ENCODE measurements around the gene SFT2D1. TPM values are rescaled to one million over a fixed set of nuclear protein-coding genes. Genes with fewer than 3 reads are reported as not detected.
"Not testable (repeated sequence)": the region's sequence is repeated elsewhere in the genome, so short reads cannot be mapped to it uniquely, and the experiment has no call there.

Gene SFT2D1
- total RNA-seq, 1 experiment from 2014 or later, result 82.4 TPM

DNA sequence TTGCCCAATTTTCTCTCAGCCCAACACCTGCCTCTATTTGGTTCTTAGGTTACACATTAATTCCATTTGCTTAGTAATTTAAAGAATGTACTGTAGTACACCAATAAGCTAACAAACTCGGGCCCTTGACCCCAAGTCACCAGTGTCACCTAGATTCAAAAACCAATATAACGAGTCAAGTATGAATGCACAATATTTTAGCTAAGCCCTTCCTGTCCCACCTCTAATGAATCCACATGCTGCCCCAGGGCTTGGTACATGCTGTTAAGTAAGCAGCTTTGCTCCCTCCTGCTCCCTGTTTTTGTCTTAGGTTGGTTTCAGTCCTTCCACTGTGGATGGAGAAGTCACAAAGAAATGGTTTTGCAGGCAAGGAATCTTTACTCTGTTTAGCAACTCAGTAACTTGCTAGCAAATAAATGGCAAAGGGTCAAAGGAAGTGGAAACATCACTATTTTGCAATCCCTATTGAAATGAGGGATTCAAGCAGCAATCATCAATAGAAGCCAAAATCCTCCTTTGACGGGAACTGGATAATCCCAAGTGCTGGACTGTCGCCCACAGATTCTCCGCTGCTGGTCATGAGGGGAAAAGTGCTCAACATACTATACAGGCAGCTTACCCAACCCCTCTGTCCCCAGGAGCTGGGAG, 45.4 kb upstream of the SFT2D1 start:
- CTCF ChIA-PET, result interaction anchor here (0.6 to 1.5 kb wide), 5 partner anchors 11 to 108 kb away, joined by 3 to 7 read pairs (median 3); no protein-coding TSS in a partner anchor
- Mint-ChIP-seq H3K27me3 (ENCODE audit: unreplicated experiment) (peaks cover 8% of the 10 kb centered on the region), H3K36me3 (ENCODE audit: insufficient read depth, unreplicated experiment) (peaks cover 18% of the 10 kb centered on the region), H3K4me1 (ENCODE audit: low read depth, unreplicated experiment) (peaks cover 23% of the 10 kb centered on the region), H3K4me3 (ENCODE audit: low read depth, unreplicated experiment) (peak overlapping the region; percentile 2), H3K27ac (ENCODE audit: unreplicated experiment) (peak overlapping the region; percentile 61), H3K9me3 (ENCODE audit: low read depth, unreplicated experiment) (no peaks in the 10 kb centered on the region)
- intact Hi-C loops (cut with micrococcal nuclease; ENCODE audit: unreplicated experiment), result loop anchor here (5.0 kb wide), 1 partner anchor 110 kb away; no protein-coding TSS in a partner anchor
- TF ChIP-seq, protein P1, sequence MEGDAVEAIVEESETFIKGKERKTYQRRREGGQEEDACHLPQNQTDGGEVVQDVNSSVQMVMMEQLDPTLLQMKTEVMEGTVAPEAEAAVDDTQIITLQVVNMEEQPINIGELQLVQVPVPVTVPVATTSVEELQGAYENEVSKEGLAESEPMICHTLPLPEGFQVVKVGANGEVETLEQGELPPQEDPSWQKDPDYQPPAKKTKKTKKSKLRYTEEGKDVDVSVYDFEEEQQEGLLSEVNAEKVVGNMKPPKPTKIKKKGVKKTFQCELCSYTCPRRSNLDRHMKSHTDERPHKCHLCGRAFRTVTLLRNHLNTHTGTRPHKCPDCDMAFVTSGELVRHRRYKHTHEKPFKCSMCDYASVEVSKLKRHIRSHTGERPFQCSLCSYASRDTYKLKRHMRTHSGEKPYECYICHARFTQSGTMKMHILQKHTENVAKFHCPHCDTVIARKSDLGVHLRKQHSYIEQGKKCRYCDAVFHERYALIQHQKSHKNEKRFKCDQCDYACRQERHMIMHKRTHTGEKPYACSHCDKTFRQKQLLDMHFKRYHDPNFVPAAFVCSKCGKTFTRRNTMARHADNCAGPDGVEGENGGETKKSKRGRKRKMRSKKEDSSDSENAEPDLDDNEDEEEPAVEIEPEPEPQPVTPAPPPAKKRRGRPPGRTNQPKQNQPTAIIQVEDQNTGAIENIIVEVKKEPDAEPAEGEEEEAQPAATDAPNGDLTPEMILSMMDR (IDR thresholded peaks at IDR 0.05; ENCODE audit: unreplicated experiment), result no peak
- peak; percentile 22 for DNase-seq
- BruUV-seq (replicated peaks), result no TSS peak

DNA sequence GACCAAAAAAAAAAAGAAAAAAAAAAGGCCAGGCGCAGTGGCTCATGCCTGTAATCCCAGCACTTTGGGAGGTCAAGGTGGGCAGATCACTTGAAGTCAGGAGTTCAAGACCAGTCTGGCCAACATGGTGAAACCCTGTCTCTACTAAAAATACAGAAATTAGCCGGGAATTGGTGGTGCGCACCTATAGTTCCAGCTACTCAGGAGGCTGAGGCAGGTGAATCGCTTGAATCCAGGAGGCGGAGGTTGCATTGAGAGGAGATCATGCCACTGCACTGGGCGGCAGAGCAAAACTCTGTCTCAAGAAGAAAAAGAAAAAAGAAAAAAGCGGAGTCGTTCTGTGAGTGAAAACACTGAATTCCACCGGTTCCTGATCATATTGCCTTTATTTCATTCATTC, 44.8 kb upstream of the SFT2D1 start:
- not testable (repeated sequence) for DNase-seq; H3K9me3 Mint-ChIP-seq (ENCODE audit: low read depth, unreplicated experiment); H3K27me3 Mint-ChIP-seq (ENCODE audit: unreplicated experiment); BruUV-seq (replicated peaks)
- Mint-ChIP-seq H3K36me3 (ENCODE audit: insufficient read depth, unreplicated experiment) (peaks cover 25% of the 10 kb centered on the region), H3K4me1 (ENCODE audit: low read depth, unreplicated experiment) (peaks cover 23% of the 10 kb centered on the region), H3K4me3 (ENCODE audit: low read depth, unreplicated experiment) (peak overlapping the region; percentile 2), H3K27ac (ENCODE audit: unreplicated experiment) (peak overlapping the region; percentile 61)
- CTCF ChIA-PET, result interaction anchor here (0.6 to 1.5 kb wide), 3 partner anchors 12 to 668 kb away, joined by 3 read pairs; no protein-coding TSS in a partner anchor
- intact Hi-C loops (cut with micrococcal nuclease; ENCODE audit: unreplicated experiment), result loop anchor here (5.0 kb wide), 1 partner anchor 110 kb away; no protein-coding TSS in a partner anchor

DNA sequence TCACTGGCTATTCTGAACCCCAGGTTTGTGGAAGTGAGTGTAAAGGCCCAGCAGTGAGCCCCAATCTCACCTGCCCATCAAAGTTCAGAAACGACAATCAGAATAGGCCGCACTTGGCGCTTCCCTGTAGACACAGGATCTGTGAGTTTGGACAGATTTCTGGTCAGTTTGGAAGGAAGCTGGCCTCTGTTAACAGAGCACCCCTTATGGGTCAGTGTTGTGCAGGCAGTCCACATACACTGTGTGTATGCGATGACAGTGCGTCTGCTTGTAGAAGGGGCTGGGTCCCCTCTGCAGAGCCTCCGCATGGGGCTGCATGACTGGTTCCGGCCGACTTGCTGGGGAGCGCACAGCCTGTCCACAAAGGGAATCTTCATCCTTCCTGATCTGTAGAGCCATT, 43.8 kb upstream of the SFT2D1 start:
- no TSS peak for BruUV-seq (replicated peaks)
- Mint-ChIP-seq H3K36me3 (ENCODE audit: insufficient read depth, unreplicated experiment) (peaks cover 35% of the 10 kb centered on the region), H3K4me1 (ENCODE audit: low read depth, unreplicated experiment) (peaks cover 23% of the 10 kb centered on the region), H3K27ac (ENCODE audit: unreplicated experiment) (no peak overlapping the region), H3K4me3 (ENCODE audit: low read depth, unreplicated experiment) (no peak overlapping the region), H3K27me3 (ENCODE audit: unreplicated experiment) (no peaks in the 10 kb centered on the region), H3K9me3 (ENCODE audit: low read depth, unreplicated experiment) (no peaks in the 10 kb centered on the region)
- TF ChIP-seq, protein P1 (IDR thresholded peaks at IDR 0.05; ENCODE audit: unreplicated experiment), result no peak
- intact Hi-C loops (cut with micrococcal nuclease; ENCODE audit: unreplicated experiment), result loop anchor here (5.0 kb wide), 1 partner anchor 109 kb away; no protein-coding TSS in a partner anchor
- DNase-seq, result no peak
- CTCF ChIA-PET, result no interaction called here

DNA sequence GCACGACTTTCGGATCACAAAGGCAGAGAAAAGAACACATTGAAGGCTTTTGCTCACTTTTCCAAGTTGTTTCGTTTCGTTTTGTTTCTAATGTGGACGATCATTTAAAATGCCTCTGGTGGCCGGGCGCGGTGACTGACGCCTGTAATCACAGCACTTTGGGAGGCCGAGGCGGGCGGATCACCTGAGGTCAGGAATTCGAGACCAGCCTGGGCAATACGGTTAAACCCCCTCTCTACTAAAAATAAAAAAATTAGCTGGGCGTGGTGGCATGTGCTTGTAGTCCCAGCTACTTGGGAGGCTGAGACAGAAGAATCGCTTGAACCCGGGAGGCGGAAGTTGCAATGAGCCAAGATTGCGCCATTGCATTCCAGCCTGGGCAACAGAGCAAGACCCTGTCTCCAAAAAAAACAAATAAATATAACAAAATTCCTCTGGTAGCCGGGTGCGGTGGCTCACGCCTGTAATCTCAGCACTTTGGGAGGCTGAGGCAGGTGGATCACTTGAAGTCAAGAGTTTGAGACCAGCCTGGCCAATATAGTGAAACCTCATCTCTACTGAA, 41.5 kb upstream of the SFT2D1 start:
- Mint-ChIP-seq H3K27ac (ENCODE audit: unreplicated experiment) (peak overlapping the region; percentile 74), H3K4me3 (ENCODE audit: low read depth, unreplicated experiment) (peak overlapping the region; percentile 93), H3K36me3 (ENCODE audit: insufficient read depth, unreplicated experiment) (peaks cover 36% of the 10 kb centered on the region), H3K4me1 (ENCODE audit: low read depth, unreplicated experiment) (peaks cover 16% of the 10 kb centered on the region)
- intact Hi-C loops (cut with micrococcal nuclease; ENCODE audit: unreplicated experiment), result loop anchor here (5.0 kb wide), 1 partner anchor 42 kb away; the partner anchor contains the start of gene SFT2D1
- H3K9me3 Mint-ChIP-seq (ENCODE audit: low read depth, unreplicated experiment); H3K27me3 Mint-ChIP-seq (ENCODE audit: unreplicated experiment): not testable (repeated sequence)
- peak; percentile 51 for DNase-seq
- CTCF ChIA-PET, result interaction anchor here (0.5 to 0.9 kb wide), 2 partner anchors 73 to 544 kb away, joined by 3 to 7 read pairs; no protein-coding TSS in a partner anchor
- TSS peak; percentile 67 for BruUV-seq (replicated peaks)

DNA sequence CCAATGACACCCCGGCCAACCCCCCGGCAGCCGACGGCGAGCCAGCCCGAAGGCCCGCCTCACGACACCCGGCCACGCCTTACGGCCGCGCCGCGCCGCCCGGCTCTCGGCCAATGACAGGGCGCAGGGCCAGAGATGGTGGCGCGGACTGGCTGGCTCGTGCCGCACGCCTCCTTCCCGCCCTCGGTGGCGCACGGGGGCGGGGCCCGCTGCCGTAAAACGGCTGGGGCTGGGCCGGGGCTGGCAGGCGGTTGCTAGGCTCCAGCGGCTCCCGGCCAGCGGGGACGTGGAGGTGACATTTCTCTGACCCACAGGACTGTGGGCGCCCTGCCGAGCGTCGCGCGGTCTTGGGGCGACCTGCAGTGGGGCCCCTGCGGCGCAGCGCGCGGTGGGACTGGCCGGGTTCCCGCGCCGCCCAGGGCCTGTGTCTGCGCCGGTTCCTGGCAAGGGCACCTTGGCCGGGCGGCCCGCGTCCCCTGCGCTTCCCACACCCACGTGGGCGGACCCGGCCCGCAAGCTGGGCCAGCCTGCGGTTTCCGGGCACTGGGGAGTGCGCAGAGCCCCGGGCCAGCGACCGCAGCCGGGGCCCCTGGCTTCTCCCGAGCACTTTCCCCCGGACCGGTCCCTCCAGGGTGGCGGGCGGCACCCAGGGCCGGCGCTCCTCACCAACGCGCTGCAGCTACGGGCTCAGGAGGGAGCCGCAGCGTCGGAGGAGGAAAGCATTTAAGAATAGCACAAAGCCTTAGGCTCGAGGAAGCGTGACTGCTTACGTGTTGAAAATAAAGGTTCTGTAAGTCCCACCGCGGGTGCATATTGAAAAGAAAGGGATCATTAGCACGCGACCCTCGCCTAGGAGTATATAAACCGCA, 40.8 kb upstream of the SFT2D1 start, which contains the start of gene MPC1:
TSS of gene MPC1 (minus strand) at position 8 of the 869 bp plus-strand sequence. CDS start 64 bp downstream, outside the sequence.
- no peaks in the 10 kb centered on the region for H3K9me3 Mint-ChIP-seq (ENCODE audit: low read depth, unreplicated experiment)
- peaks cover 36% of the 10 kb centered on the region for H3K36me3 Mint-ChIP-seq (ENCODE audit: insufficient read depth, unreplicated experiment)
- peak within 1 kb of the TSS; percentile 93 for H3K4me3 Mint-ChIP-seq (ENCODE audit: low read depth, unreplicated experiment)
- CTCF ChIA-PET, result interaction anchor here (0.5 to 0.9 kb wide), 2 partner anchors 73 to 545 kb away, joined by 3 to 7 read pairs; no protein-coding TSS in a partner anchor
- DNase-seq, result peak; percentile 98
- no peaks in the 10 kb centered on the region for H3K27me3 Mint-ChIP-seq (ENCODE audit: unreplicated experiment)
- TF ChIP-seq, protein P1 (IDR thresholded peaks at IDR 0.05; ENCODE audit: unreplicated experiment), result no peak
- peaks cover 14% of the 10 kb centered on the region for H3K4me1 Mint-ChIP-seq (ENCODE audit: low read depth, unreplicated experiment)
- intact Hi-C loops (cut with micrococcal nuclease; ENCODE audit: unreplicated experiment), result loop anchor here (5.0 kb wide), 1 partner anchor 41 kb away; the partner anchor contains the start of gene SFT2D1
- peak within 1 kb of the TSS; percentile 74 for H3K27ac Mint-ChIP-seq (ENCODE audit: unreplicated experiment)
- BruUV-seq (replicated peaks), result no TSS peak

All from Calu3 (cell line).